Fibroblast of the aortic adventitia (primary cell): Measurements from ENCODE around the gene CCL5. TPM values are rescaled to one million over a fixed set of nuclear protein-coding genes. Genes with fewer than 3 reads are reported as not detected.

Experiments
- DNase-seq: peaks from one replicate; pipeline ENCODE4 v3.0.0-alpha.2; 2010; ENCODE audit warnings: low read depth
- H3K4me3 ChIP-seq: 2 replicates; pipeline ENCODE4 v1.5.1; 2011; ENCODE audit warnings: low read depth, mild to moderate bottlenecking, control low read depth, low read length, moderate library complexity
- total RNA-seq: library from RNA; depleted of rRNA; stranded (reverse); fragments of >200 nt; gene quantifications from 2 replicates; pipeline ENCODE4 v1.2.3, GENCODE V29; 2012; ENCODE audit warnings: low replicate concordance
- TF ChIP-seq, protein P1 (sequence below): IDR thresholded peaks from 2 replicates; pipeline ENCODE4 v1.5.1; 2011; ENCODE audit warnings: mild to moderate bottlenecking, low read length, control low read depth, inconsistent platforms; ENCODE audit not compliant: insufficient read depth

CCL5 gene
- total RNA-seq, 1 donor = not detected

DNA sequence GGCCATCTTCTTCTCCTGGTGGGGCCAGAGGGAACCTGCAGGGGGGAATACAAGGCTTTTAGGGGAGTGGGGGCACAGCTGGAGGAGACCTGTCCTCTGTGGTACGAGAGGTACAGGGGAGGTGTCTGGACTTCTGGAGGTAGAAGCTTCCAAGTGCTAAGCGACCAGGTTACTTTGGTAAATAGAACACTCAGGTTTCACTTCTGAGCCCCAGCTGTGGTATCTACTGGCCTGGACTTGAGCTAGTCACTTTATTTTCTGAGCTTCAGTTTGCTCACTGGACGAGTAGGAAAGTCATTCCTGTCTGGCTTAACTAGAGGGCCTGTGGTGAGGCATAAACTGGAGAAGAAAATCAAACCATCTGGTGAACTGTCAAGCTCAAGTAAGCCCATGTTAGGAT, 11.4 kb downstream of the CCL5 start, which contains the start of gene HEATR9:
Gene HEATR9 (minus strand): TSS at position 155 of the 400 bp plus-strand sequence. CDS start 149 bp downstream, at position 6.
- TF ChIP-seq, protein P1, sequence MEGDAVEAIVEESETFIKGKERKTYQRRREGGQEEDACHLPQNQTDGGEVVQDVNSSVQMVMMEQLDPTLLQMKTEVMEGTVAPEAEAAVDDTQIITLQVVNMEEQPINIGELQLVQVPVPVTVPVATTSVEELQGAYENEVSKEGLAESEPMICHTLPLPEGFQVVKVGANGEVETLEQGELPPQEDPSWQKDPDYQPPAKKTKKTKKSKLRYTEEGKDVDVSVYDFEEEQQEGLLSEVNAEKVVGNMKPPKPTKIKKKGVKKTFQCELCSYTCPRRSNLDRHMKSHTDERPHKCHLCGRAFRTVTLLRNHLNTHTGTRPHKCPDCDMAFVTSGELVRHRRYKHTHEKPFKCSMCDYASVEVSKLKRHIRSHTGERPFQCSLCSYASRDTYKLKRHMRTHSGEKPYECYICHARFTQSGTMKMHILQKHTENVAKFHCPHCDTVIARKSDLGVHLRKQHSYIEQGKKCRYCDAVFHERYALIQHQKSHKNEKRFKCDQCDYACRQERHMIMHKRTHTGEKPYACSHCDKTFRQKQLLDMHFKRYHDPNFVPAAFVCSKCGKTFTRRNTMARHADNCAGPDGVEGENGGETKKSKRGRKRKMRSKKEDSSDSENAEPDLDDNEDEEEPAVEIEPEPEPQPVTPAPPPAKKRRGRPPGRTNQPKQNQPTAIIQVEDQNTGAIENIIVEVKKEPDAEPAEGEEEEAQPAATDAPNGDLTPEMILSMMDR = no peak
- DNase-seq = no peak
- no peak within 1 kb of the TSS for H3K4me3 ChIP-seq

DNA sequence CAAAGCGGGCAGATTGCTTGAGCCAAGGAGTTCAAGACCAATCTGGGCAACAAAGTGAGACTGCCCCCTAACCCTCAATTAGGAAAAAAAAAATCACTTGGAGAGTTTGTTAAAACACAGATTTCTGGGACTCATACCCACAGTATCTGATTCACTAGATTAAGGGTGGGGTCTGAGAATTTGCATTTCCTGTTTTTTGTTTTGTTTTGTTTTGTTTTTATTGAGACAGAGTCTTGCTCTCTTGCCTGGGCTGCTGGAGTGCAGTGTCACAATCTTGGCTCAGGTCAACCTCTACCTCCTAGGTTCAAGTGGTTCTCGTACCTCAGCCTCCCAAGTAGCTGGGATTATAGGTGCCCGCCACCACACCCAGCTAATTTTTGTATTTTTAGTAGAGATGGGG, 12.6 kb downstream of the CCL5 start:
- no peak overlapping the region for H3K4me3 ChIP-seq
- TF ChIP-seq, protein P1 = no peak
- no peak for DNase-seq

DNA sequence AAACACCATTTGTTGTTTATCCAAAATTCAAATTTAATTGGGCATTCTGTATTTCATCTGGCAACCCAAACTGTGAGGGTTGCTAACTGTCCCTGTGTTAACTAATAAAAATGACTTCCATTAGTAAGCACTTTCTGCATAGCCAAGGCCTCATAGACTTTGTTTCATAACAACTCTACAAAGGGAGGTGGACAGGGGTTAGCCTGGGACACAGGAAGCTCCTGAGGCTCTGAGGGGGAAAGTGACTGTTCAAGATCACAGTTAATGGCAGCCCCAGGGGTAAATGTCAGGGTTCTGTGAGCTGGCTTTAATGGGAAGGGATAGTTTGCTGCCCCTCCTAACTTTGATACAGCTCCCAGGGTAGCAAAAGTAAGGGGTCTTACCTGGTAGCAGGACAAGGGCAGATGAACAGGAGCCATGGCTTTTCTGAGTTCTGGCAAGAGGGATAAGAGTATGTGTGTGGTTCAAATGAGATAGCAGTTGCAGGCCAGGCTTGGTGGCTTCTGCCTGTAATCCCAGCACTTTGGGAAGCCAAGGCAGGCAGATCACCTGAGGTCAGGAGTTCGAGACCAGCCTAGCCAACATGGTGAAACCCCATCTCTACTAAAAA, 13.7 kb downstream of the CCL5 start:
- no peak overlapping the region for H3K4me3 ChIP-seq
- no peak for DNase-seq
- TF ChIP-seq, protein P1 = no peak

DNA sequence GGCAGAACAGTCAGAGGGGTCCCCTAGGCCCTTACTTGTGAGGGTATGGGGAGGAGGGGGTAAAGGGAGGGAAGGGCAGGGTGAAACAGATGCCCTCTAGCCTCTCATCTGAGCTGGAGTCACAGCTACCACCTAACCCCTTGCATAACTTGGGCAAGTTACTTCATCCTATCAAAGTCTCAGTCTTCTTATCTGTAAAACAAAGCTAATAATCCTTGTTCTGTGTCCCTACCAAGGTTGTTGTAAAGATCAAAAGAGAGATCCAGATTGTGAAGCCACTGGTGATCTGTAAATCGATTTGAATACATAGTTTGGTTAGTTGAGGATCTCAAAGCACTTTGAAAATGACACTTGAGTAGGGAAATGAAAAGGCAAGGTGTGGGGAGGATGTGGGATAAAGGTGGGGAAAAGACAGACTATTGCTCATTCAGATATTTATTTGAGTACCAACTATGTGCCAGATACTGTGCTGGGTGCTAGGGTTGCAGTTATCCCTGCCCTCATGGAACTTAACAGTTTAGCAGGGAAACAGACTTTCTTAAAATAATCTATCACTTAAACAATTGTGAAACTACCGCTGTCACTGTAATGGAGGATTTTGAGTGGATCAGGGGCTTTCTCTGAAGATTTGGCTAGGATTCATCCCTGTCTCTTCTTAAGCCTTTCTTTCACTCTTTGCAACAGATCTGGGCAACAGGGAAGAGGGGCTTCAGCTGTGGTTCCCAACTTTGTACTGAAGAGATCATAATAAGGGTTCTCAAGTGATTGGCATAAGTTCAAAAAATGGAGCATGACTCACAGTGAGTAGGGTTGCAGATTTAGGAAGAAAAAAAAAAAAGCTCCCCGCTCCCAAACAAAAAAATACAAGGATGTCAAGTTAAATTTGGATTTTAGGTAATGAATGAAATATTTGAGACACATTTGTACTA, 14.5 kb downstream of the CCL5 start:
- TF ChIP-seq, protein P1 = no peak
- DNase-seq = peak; percentile 62
- no peak overlapping the region for H3K4me3 ChIP-seq

DNA sequence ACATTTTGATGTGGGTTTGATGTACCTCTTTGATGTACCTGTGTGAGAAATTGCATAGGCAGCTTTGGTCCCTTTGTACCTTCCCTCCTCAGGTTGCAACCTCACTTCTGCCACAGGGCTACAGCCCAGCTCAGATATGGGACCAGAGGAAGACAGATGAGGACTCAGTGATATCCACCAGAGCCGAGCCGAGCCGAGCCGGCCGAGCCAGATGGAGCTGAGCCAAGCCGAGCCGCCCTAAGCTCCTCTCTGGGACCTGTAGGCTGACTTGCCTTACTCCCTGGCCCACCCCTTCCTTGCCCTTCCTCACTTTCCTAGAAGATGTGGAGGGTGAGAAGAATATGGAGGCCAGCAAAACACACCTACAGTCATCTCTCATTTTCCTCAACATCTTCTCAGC, 15.3 kb downstream of the CCL5 start:
- DNase-seq = no peak

DNA sequence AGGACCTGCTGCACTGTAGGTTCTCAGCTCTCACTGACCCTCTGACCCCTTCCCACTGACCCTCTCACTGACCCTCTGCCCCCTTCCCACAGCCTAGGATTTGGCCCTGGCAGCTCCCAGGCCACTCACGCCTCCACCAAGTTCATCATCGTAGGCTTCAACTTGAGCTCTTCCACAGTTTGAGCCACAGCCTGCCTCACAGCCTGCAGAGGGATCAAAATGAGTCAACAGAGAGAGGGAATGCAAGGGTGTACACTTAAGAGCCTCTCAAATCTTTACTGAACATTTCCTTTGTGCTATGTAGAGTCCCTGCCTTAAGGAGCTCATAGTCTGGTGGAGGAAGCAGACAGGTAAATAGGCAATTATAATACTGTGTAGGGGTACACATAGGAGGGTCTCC, 23.6 kb downstream of the CCL5 start:
- no peak for DNase-seq
- H3K4me3 ChIP-seq = no peak overlapping the region
- TF ChIP-seq, protein P1 = no peak

More for the DNA sequence above, 15.3 kb downstream of the CCL5 start:
- TF ChIP-seq, protein P1 = no peak
- no peak overlapping the region for H3K4me3 ChIP-seq
